ENCODE data around the gene NAPB.

- TF ChIP-seq, protein P1, sequence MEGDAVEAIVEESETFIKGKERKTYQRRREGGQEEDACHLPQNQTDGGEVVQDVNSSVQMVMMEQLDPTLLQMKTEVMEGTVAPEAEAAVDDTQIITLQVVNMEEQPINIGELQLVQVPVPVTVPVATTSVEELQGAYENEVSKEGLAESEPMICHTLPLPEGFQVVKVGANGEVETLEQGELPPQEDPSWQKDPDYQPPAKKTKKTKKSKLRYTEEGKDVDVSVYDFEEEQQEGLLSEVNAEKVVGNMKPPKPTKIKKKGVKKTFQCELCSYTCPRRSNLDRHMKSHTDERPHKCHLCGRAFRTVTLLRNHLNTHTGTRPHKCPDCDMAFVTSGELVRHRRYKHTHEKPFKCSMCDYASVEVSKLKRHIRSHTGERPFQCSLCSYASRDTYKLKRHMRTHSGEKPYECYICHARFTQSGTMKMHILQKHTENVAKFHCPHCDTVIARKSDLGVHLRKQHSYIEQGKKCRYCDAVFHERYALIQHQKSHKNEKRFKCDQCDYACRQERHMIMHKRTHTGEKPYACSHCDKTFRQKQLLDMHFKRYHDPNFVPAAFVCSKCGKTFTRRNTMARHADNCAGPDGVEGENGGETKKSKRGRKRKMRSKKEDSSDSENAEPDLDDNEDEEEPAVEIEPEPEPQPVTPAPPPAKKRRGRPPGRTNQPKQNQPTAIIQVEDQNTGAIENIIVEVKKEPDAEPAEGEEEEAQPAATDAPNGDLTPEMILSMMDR (IDR thresholded peaks at IDR 0.05) = no peak
- no peak for TF ChIP-seq POLR2A (IDR thresholded peaks at IDR 0.05)
- no peak for TF ChIP-seq EP300 (IDR thresholded peaks at IDR 0.05)
Measured at GRCh38 chr20:23437126-23437899, 16.0 kb upstream of the NAPB start.
